ENCODE measurements around the gene EXOC3.

EXOC3 gene

GRCh38 chr5:491856-492155 is 48.8 kb downstream of the EXOC3 start:
- H3K4me3 ChIP-seq (ENCODE audit: low read depth, low read length): no peak overlapping the region
- peaks cover 22% of the 10 kb centered on the region for H3K27me3 ChIP-seq (replicated peaks)
- TF ChIP-seq CTCF (IDR thresholded peaks at IDR 0.05; ENCODE audit: low read depth, low read length, missing control alignments): no peak
- in situ Hi-C loops (cut with HindIII; ENCODE audit: low pct_ligation_motif_present, low sequenced_read_pairs): no loop called here
- no peak for DNase-seq
- H3K27ac ChIP-seq: no peak overlapping the region
- no peaks in the 10 kb centered on the region for H3K36me3 ChIP-seq (replicated peaks)

GRCh38 chr5:492314-492893 is 49.4 kb downstream of the EXOC3 start:
- in situ Hi-C loops (cut with HindIII; ENCODE audit: low pct_ligation_motif_present, low sequenced_read_pairs): no loop called here
- Histone ChIP-seq H3K36me3 (replicated peaks) (no peaks in the 10 kb centered on the region), H3K27me3 (replicated peaks) (peaks cover 22% of the 10 kb centered on the region), H3K4me3 (ENCODE audit: low read depth, low read length) (no peak overlapping the region), H3K27ac (no peak overlapping the region)
- no peak for DNase-seq
- no peak for TF ChIP-seq CTCF (IDR thresholded peaks at IDR 0.05; ENCODE audit: low read depth, low read length, missing control alignments)

GRCh38 chr5:493119-493701 is 50.2 kb downstream of the EXOC3 start:
- peaks cover 22% of the 10 kb centered on the region for H3K27me3 ChIP-seq (replicated peaks)
- in situ Hi-C loops (cut with HindIII; ENCODE audit: low pct_ligation_motif_present, low sequenced_read_pairs): no loop called here
- no peak for TF ChIP-seq CTCF (IDR thresholded peaks at IDR 0.05; ENCODE audit: low read depth, low read length, missing control alignments)

GRCh38 chr5:493758-494157 is 50.8 kb downstream of the EXOC3 start:
- no peak for TF ChIP-seq CTCF (IDR thresholded peaks at IDR 0.05; ENCODE audit: low read depth, low read length, missing control alignments)
- no peak for DNase-seq
- Histone ChIP-seq H3K27me3 (replicated peaks) (peaks cover 22% of the 10 kb centered on the region), H3K27ac (no peak overlapping the region), H3K36me3 (replicated peaks) (no peaks in the 10 kb centered on the region), H3K4me3 (ENCODE audit: low read depth, low read length) (no peak overlapping the region)
- in situ Hi-C loops (cut with HindIII; ENCODE audit: low pct_ligation_motif_present, low sequenced_read_pairs): no loop called here

More at GRCh38 chr5:493119-493701, 50.2 kb downstream of the EXOC3 start:
- Histone ChIP-seq H3K27ac (no peak overlapping the region), H3K4me3 (ENCODE audit: low read depth, low read length) (no peak overlapping the region), H3K36me3 (replicated peaks) (no peaks in the 10 kb centered on the region)
- DNase-seq: no peak

GRCh38 chr5:494667-495255 is 51.8 kb downstream of the EXOC3 start:
- DNase-seq: no peak
- no peaks in the 10 kb centered on the region for H3K36me3 ChIP-seq (replicated peaks)
- in situ Hi-C loops (cut with HindIII; ENCODE audit: low pct_ligation_motif_present, low sequenced_read_pairs): no loop called here
- no peak for TF ChIP-seq CTCF (IDR thresholded peaks at IDR 0.05; ENCODE audit: low read depth, low read length, missing control alignments)
- H3K27ac ChIP-seq: no peak overlapping the region
- H3K4me3 ChIP-seq (ENCODE audit: low read depth, low read length): no peak overlapping the region
- H3K27me3 ChIP-seq (replicated peaks): peaks cover 21% of the 10 kb centered on the region

GRCh38 chr5:496028-496427 is 53.1 kb downstream of the EXOC3 start:
- peaks cover 23% of the 10 kb centered on the region for H3K27me3 ChIP-seq (replicated peaks)
- in situ Hi-C loops (cut with HindIII; ENCODE audit: low pct_ligation_motif_present, low sequenced_read_pairs): no loop called here
- no peak for DNase-seq
- H3K27ac ChIP-seq: no peak overlapping the region
- no peaks in the 10 kb centered on the region for H3K36me3 ChIP-seq (replicated peaks)
- no peak for TF ChIP-seq CTCF (IDR thresholded peaks at IDR 0.05; ENCODE audit: low read depth, low read length, missing control alignments)
- no peak overlapping the region for H3K4me3 ChIP-seq (ENCODE audit: low read depth, low read length)
